ENCODE data around the gene GAL3ST3.

GAL3ST3 gene

DNA sequence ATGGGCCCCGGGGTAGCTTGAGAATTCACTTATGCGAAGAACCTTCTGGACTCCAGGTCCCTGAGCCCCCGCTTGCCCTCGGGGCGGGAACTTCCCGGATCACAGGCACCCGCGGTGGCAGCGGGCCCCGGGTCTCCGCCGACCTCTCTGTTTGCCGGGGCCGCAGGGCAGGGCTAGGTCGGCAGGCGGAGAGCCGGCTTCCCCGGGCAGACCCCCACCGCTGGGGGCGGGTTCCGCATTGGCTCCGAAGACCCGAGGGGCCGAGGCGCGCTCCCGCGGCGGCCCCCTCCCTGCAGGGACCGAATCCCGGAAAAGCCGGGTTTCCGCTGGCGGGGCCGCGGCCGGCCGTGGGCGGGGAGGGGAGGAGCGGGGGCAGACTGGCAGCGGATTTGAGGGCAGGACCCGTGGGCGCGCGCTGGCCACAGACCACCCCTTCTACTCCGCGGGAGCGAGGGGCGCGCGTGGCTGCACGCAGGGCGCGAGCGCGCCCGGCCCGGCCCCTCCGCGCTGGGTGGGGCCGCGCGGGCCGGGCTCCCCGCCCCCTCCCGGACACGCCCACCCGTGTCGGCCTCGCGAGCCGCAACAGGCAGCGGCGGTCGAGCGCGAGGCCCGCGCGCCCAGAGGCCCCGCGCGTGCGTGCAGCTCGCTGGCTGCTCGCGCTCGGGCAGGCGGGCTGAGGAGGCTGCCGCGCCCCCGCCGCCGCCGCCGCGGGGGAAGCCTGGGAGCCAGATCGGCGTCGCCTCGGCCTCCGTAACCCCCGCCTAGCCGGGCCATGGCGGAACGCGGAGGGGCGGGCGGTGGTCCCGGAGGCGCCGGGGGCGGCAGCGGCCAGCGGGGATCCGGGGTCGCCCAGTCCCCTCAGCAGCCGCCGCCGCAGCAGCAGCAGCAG is 21.0 kb upstream of the GAL3ST3 start, which contains the start of gene PACS1:
TSS of gene PACS1 (plus strand) at position 558 of the 889 bp plus-strand sequence. CDS start at position 773, 215 bp downstream.
- no peak for DNase-seq (ENCODE audit: low spot score)

DNA sequence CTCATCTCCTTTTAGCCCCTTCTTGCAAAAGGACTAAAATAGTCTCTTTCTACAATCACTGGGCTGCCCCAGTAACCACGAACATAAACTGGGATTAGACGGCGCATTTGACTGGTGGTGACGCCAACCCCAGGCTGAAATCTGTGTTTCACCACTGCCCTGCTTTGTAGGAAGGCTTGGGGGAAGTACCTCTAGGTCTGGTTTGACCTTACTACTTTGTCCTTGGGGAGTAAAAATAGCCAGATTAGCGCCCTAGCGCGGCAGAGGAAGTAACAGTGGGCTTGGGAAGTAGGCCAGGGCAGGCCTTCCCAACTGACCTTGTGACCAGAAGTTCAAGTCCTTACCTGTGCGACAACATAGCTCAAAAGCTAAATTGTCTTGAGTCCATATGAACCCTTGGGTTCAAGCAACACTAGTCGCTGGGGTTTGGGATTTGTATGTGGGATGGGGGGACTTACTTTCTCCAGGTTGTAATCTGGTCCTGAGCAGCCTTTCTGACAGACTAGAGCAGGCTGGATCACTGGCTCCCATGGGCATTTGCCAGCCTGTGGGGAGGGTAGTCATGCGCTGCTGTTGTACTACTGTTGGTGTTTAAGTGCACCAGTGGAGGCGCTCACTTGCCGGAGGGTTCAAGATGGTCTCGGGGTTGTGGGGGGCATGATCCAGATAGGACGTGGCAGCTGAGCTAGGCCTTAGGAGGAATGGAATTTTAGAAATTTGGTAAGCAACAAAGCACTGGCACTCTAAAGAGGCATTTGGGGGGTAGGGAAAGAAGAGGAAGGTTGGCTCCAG is 20.2 kb upstream of the GAL3ST3 start:
- DNase-seq (ENCODE audit: low spot score), result no peak

GRCh38 chr11:66068154-66068821 is 19.3 kb upstream of the GAL3ST3 start:
- no peak for DNase-seq (ENCODE audit: low spot score)

GRCh38 chr11:66067640-66068039 is 18.7 kb upstream of the GAL3ST3 start:
- DNase-seq (ENCODE audit: low spot score), result no peak

DNA sequence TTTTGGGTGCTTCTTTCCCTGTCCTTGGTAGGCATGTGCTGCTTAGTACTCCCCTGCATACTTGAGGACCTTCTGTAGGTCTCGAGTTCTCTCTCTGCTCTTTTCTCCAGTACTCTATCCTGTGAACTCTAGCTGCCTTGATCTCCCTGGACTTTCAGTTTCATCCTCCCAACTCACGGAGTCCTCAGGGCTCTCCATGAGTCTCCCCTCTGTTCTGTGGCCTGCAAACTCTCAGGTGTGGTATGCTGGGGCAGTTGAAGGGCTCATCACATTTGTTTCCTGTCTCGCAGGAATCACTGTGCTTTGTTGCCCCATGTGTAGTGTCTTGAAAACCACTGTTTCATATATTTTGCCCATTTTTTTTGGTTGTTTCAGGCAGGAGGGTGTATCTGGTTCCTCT is 17.8 kb upstream of the GAL3ST3 start:
- no peak for DNase-seq (ENCODE audit: low spot score)

- no peak for DNase-seq (ENCODE audit: low spot score)
Observed at GRCh38 chr11:66064571-66064970, 15.6 kb upstream of the GAL3ST3 start.

- no peak for DNase-seq (ENCODE audit: low spot score)
Observed at GRCh38 chr11:66063900-66064299, 14.9 kb upstream of the GAL3ST3 start.

- no peak for DNase-seq (ENCODE audit: low spot score)
Observed at GRCh38 chr11:66062408-66062807, 13.4 kb upstream of the GAL3ST3 start.

DNA sequence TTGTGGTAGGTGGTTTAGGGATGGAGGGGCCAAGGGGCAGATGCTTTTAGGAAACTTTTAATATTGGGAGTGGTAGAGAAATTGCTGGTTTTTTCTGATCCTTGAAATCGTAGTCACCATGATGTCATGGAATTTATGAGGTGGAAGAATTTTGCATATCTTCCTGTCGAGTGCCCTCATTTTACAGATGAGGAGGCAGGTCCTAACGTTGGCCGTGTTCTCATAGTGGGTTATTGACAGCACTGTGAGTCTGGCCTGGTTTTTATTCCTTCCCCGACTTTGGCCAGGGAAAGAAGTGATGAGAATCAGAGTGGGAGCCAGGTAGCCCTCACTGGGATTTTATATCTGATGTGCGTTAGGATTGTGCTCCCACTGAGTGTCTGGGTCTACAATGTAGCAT is 12.3 kb upstream of the GAL3ST3 start:
- DNase-seq (ENCODE audit: low spot score), result no peak

GRCh38 chr11:66059966-66060680 is 11.2 kb upstream of the GAL3ST3 start:
- peak; percentile 61 for DNase-seq (ENCODE audit: low spot score)

DNA sequence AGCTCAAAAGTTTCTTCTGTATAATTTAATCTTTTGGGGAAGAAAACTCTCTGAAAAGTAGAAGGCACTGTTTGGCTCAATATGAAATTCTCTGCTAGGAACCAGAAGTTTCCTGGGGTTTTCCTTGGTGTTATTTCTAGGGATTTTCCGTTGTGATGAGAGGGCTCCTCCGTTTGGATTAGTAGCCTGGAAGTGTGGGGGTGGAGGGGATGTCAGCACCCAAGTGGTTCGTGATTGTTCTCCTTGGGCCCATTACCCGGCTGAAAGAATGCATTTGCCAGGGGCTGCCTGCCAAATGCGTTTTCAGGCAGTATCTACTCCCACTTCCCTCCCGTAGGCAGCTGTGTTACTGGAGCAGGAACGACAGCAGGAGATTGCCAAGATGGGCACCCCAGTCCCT is 7.5 kb upstream of the GAL3ST3 start:
- no peak for DNase-seq (ENCODE audit: low spot score)

GRCh38 chr11:66055021-66055420 is 6.1 kb upstream of the GAL3ST3 start:
- DNase-seq (ENCODE audit: low spot score), result no peak

DNA sequence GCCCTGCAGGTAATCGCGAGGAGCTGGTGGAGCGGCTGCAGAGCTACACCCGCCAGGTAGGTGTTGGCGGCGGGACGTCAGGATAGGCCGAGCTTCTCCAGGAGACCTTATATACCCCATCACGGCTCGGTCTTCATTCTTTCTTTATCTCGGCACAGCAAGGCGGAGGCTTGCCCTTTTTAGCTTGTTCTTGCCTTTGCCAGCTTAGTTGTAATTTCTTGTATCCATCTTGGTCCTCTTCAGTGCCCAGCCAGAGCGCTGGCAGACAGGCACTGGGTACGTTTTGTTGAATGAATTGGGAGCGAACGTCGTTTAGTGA is 3.7 kb upstream of the GAL3ST3 start:
- no peak for DNase-seq (ENCODE audit: low spot score)

DNA sequence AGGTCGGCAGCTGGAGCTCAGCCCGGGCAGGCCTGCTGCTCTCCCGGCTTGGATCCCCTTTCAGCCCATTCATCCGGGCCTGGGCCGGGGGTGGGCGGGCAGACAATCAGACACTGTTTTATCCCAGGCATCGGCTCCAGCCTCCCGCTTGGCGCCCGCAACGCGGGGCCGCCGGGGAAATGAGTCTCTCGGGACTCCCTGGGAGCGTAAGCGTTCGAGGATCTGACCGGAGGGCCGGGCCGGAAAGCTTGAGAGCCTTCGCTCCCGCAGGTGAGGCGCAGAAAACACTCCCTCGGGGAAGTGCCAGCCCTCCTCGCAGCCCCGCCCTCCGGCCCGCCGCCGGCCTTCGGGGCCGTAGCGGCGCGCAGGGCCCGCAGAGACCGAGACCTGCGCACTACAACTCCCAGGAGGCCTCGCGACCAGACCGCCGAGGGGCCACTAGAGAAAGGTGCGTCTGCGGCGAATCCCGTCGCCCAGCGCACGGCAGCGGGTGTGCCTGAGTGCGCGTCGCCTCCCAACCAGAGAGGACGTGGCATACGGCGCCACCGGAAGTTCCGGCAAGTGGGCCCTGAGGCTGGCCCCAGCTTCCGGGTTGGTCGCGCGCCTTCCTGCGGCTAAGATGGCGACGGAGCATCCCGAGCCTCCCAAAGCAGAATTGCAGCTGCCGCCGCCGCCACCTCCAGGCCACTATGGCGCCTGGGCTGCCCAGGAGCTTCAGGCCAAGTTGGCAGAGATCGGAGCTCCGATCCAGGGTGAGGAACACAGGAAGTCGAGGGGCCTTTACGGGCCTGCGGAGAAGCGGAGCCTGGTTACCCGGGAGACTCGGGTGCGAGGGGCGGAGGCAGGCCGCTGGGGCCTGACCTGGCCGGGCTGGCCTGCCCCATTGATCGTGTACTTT is 3.1 kb upstream of the GAL3ST3 start, which contains the start of gene SF3B2:
TSS of gene SF3B2 (plus strand) at position 599 of the 898 bp plus-strand sequence. CDS start at position 620, 21 bp downstream.
- DNase-seq (ENCODE audit: low spot score), result peak; percentile 99

DNA sequence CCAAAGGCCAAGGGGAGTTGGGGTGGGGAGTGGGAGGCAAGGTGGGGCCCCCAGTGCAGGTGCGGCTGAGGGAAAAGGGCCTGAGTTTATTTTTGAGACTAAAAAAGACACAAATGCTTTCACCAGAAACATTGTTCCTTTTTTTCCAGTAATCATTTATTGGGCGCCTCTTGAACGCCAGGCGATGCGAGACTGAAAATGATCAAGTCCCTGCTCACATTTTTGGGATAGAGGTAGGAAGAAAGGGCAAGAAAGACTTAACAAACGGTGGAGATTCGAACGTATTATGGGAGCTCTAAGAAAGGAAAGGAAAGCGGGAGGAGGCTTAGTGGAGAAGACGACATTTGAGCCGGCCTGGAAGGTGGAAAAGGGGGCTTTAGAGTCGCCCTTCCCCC is 2.4 kb upstream of the GAL3ST3 start:
- no peak for DNase-seq (ENCODE audit: low spot score)

- no peak for DNase-seq (ENCODE audit: low spot score)
Observed at GRCh38 chr11:66050581-66051231, 1.7 kb upstream of the GAL3ST3 start.

GRCh38 chr11:66047541-66048365 is 1.2 kb downstream of the GAL3ST3 start:
- DNase-seq (ENCODE audit: low spot score), result no peak

- DNase-seq (ENCODE audit: low spot score), result no peak
Observed at GRCh38 chr11:66046901-66047300, 2.1 kb downstream of the GAL3ST3 start.

DNA sequence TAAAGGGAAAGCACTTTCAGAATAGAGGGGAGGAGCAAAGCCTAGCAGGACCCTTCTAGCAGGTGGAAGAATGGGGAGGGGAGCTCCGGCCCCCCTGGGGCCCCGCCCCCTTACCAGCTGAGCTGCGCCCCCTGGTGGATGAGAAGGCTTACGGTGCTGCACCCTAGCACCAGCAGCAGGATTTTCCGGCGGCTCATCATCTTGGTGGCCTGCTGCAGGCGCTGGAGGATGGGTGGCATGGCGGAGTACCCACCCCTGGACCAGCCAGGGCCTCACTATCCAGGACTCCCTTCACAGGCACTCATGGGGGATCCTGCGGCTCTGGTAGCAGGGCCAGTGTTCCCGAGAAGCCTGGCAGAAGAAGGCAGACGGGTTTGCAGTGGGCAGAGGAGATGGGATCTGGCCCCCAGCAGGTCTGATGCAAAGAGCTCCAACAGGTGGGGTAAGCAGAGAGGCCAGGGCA is 3.8 kb downstream of the GAL3ST3 start:
- peak; percentile 71 for DNase-seq (ENCODE audit: low spot score)
